K562 (cell line): ENCODE data around the gene SLX9. TPM values are rescaled to one million over a fixed set of nuclear protein-coding genes. Genes with fewer than 3 reads are reported as not detected.

Experiments used
- ASH1L ChIP-seq: fragments of 450-650 bp; IDR thresholded peaks from 2 replicates; pipeline ENCODE4 v1.6.1; 2018; ENCODE audit warnings: borderline replicate concordance, mild to moderate bottlenecking, low read depth; ENCODE audit not compliant: partially characterized antibody
- CBX3 ChIP-seq, 2 experiments: IDR thresholded peaks; 1 replicate in 1 of 2; 2 replicates in 1 of 2; pipeline ENCODE4 v1.6.1; 2012; ENCODE audit warnings: inconsistent platforms in 2 of 2, low read length in 2 of 2, borderline replicate concordance in 1 of 2, control low read depth in 1 of 2
- ELF1 ChIP-seq: fragments of 200-800 bp; sonication (Bioruptor generic); IDR thresholded peaks from 2 replicates; pipeline ENCODE4 v1.6.1; 2016; ENCODE audit warnings: missing genetic modification characterization, missing compliant biosample characterization
- FUS ChIP-seq: fragments of 200-400 bp; formaldehyde crosslinking; optimal IDR thresholded peaks from 2 replicates; pipeline ENCODE3; 2017; ENCODE audit warnings: low read depth, low read length
- KDM5B ChIP-seq: fragments of 200-600 bp; sonication (generic); IDR thresholded peaks from 2 replicates; pipeline ENCODE4 v1.6.1; 2012; ENCODE audit warnings: low read depth, mild to moderate bottlenecking, moderate library complexity, low read length, control low read depth, inconsistent platforms; ENCODE audit not compliant: insufficient replicate concordance
- KLF6 ChIP-seq: fragments of 250-450 bp; sonication (Bioruptor Pico); IDR thresholded peaks from 2 replicates; pipeline ENCODE4 v1.4.0; 2020; ENCODE audit warnings: mild to moderate bottlenecking, moderate library complexity, borderline replicate concordance
- NFYB ChIP-seq: IDR thresholded peaks from 2 replicates; pipeline ENCODE4 v1.6.1; 2011; ENCODE audit warnings: mild to moderate bottlenecking, moderate library complexity; ENCODE audit not compliant: insufficient read length; ENCODE audit errors: extremely low read depth
- RNF2 ChIP-seq: sonication (generic); IDR thresholded peaks from 2 replicates; pipeline ENCODE4 v1.6.1; 2016
- SOX6 ChIP-seq: fragments of 450-650 bp; IDR thresholded peaks from 2 replicates; pipeline ENCODE4 v1.6.1; 2014; ENCODE audit warnings: mild to moderate bottlenecking
- TFAM ChIP-seq: fragments of 250-450 bp; sonication (Bioruptor Pico); conservative IDR thresholded peaks from 2 replicates; pipeline ENCODE4 v1.5.0; 2021; ENCODE audit warnings: mild to moderate bottlenecking, moderate library complexity
- ZC3H8 ChIP-seq: fragments of 450-650 bp; IDR thresholded peaks from 2 replicates; pipeline ENCODE4 v1.6.1; 2017
- ZKSCAN8 ChIP-seq: fragments of 200-800 bp; sonication (Bioruptor generic); IDR thresholded peaks from 2 replicates; pipeline ENCODE4 v1.6.1; 2016; ENCODE audit warnings: missing genetic modification characterization, missing compliant biosample characterization
- ZNF174 ChIP-seq: fragments of 250-450 bp; sonication (Bioruptor Pico); IDR thresholded peaks from 2 replicates; pipeline ENCODE4 v1.4.0; 2020; ENCODE audit warnings: mild to moderate bottlenecking
- ZNF436 ChIP-seq: fragments of 250-450, 450-650 bp; sonication (Bioruptor Pico); formaldehyde crosslinking; IDR thresholded peaks from 2 replicates; pipeline ENCODE4 v1.7.0; 2020; ENCODE audit warnings: mild to moderate bottlenecking
- ZNF551 ChIP-seq: fragments of 250-450 bp; sonication (Bioruptor Pico); IDR thresholded peaks from 2 replicates; pipeline ENCODE4 v1.5.0; 2021; ENCODE audit warnings: mild to moderate bottlenecking, moderate library complexity
- ZNF668 ChIP-seq: fragments of 250-450 bp; sonication (Bioruptor Pico); IDR thresholded peaks from 2 replicates; pipeline ENCODE4 v1.8.0; 2022; ENCODE audit warnings: mild to moderate bottlenecking, inconsistent platforms
- ZNF830 ChIP-seq: fragments of 250-450 bp; sonication (Bioruptor Pico); IDR thresholded peaks from 2 replicates; pipeline ENCODE4 v1.5.0; 2021; ENCODE audit warnings: mild to moderate bottlenecking
- polyA plus RNA-seq, 8 experiments: library from polyadenylated mRNA; depleted of rRNA in 4 of 8; stranded (reverse) in 5 of 8; unstranded in 3 of 8; fragments of >200 nt; fragmentation: Nextera tagmentation in 2 of 8; fragmentation: Illumina TruSeq in 1 of 8; extraction: Ambion mirVana in 2 of 8; extraction: Trizol in 1 of 8; gene quantifications; 2 replicates each; pipeline versions ENCODE4 v1.2.1 to v1.2.3, GENCODE V29; 2011 to 2014; ENCODE audit warnings: inconsistent platforms in 1 of 8, missing spikeins in 1 of 8
- total RNA-seq, 7 experiments: library from RNA; depleted of rRNA in 6 of 7; stranded (reverse); fragments of >200 nt in 6 of 7; fragmentation: Illumina TruSeq in 2 of 7; extraction: Trizol in 2 of 7; gene quantifications; 2 replicates each; pipeline versions ENCODE4 v1.2.1 to v1.2.3, GENCODE V29; 2011 to 2021; ENCODE audit warnings: low replicate concordance in 1 of 7
- TF ChIP-seq, protein P1 (sequence below): fragments of 450-650 bp; IDR thresholded peaks from 2 replicates; pipeline ENCODE4 v1.7.1; 2018; ENCODE audit warnings: mild to moderate bottlenecking, low read depth; ENCODE audit not compliant: partially characterized antibody
- TF ChIP-seq, protein P2 (sequence below): IDR thresholded peaks from 2 replicates; pipeline ENCODE4 v1.6.1; 2011; ENCODE audit not compliant: insufficient read length; ENCODE audit errors: extremely low read depth
- TF ChIP-seq, protein P3 (sequence below): fragments of 200-800 bp; sonication (Bioruptor generic); IDR thresholded peaks from 2 replicates; pipeline ENCODE4 v1.6.1; 2016; ENCODE audit warnings: missing genetic modification characterization, missing compliant biosample characterization

The SLX9 gene
- total and polyA plus RNA-seq, 9 of the 15 experiments (the other 6 are each of a cell fraction or from before 2014, with no cell fraction given) = 1.2 to 75.5 (median 16.5) TPM

DNA sequence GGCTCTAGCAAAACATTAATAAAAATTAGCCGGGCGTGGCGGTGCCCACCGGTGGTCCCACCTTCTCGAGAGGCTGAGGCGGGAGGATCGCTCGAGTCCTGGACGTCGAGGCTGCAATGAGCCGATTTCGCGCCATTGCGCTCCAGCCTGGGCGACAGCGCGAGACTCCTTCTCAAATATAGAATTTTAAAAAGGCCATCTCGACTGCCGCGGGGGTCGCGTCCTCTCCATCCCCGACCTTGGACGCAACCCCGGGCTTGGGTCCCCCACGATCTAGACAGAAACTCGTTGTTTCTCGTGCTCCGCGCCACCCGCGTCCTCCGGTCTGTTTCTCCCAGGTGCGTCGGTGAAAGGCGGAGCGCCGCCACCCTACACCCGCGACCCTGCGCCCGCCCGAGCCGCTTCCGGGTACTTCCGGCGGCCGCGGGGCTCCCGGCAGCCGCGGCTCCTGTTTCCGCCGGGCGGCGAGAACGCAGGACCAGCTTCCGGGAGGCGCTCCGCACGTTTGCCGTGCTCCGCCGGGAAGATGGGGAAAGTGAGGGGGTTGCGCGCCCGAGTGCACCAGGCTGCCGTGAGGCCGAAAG is at the start of gene SLX9 (continued):
- TF ChIP-seq, protein P1, sequence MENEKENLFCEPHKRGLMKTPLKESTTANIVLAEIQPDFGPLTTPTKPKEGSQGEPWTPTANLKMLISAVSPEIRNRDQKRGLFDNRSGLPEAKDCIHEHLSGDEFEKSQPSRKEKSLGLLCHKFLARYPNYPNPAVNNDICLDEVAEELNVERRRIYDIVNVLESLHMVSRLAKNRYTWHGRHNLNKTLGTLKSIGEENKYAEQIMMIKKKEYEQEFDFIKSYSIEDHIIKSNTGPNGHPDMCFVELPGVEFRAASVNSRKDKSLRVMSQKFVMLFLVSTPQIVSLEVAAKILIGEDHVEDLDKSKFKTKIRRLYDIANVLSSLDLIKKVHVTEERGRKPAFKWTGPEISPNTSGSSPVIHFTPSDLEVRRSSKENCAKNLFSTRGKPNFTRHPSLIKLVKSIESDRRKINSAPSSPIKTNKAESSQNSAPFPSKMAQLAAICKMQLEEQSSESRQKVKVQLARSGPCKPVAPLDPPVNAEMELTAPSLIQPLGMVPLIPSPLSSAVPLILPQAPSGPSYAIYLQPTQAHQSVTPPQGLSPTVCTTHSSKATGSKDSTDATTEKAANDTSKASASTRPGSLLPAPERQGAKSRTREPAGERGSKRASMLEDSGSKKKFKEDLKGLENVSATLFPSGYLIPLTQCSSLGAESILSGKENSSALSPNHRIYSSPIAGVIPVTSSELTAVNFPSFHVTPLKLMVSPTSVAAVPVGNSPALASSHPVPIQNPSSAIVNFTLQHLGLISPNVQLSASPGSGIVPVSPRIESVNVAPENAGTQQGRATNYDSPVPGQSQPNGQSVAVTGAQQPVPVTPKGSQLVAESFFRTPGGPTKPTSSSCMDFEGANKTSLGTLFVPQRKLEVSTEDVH = peak; percentile 93
- TF ChIP-seq ZKSCAN8 (CRISPR knock-in tag) (no peak), ZNF174 (peak; percentile 56; the same call in 1 of the 2 replicates), CBX3 (IDR thresholded peaks at IDR 0.05; ENCODE audit: borderline replicate concordance in 1 of 2, low read length in 2 of 2) (peak in 1 of 2 experiments; percentile 58; a peak in 2 of 3 replicates), KLF6 (CRISPR knock-in tag) (peak; percentile 76; the same call in 1 of the 2 replicates), SOX6 (peak; percentile 63), TFAM (CRISPR knock-in tag) (no peak), KDM5B (peak; percentile 95), ZNF436 (CRISPR knock-in tag) (peak; percentile 64; the same call in 1 of the 2 replicates), FUS (peak; percentile 93), ZC3H8 (no peak), ELF1 (tag) (peak; percentile 85), ZNF668 (CRISPR knock-in tag) (peak; percentile 66), ZNF830 (CRISPR knock-in tag) (peak; percentile 86; the same call in 1 of the 2 replicates), ZNF551 (CRISPR knock-in tag) (no peak), RNF2 (peak; percentile 83), ASH1L (no peak), NFYB (no peak)
- TF ChIP-seq, protein P2, sequence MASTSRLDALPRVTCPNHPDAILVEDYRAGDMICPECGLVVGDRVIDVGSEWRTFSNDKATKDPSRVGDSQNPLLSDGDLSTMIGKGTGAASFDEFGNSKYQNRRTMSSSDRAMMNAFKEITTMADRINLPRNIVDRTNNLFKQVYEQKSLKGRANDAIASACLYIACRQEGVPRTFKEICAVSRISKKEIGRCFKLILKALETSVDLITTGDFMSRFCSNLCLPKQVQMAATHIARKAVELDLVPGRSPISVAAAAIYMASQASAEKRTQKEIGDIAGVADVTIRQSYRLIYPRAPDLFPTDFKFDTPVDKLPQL = no peak
- TF ChIP-seq, protein P3, sequence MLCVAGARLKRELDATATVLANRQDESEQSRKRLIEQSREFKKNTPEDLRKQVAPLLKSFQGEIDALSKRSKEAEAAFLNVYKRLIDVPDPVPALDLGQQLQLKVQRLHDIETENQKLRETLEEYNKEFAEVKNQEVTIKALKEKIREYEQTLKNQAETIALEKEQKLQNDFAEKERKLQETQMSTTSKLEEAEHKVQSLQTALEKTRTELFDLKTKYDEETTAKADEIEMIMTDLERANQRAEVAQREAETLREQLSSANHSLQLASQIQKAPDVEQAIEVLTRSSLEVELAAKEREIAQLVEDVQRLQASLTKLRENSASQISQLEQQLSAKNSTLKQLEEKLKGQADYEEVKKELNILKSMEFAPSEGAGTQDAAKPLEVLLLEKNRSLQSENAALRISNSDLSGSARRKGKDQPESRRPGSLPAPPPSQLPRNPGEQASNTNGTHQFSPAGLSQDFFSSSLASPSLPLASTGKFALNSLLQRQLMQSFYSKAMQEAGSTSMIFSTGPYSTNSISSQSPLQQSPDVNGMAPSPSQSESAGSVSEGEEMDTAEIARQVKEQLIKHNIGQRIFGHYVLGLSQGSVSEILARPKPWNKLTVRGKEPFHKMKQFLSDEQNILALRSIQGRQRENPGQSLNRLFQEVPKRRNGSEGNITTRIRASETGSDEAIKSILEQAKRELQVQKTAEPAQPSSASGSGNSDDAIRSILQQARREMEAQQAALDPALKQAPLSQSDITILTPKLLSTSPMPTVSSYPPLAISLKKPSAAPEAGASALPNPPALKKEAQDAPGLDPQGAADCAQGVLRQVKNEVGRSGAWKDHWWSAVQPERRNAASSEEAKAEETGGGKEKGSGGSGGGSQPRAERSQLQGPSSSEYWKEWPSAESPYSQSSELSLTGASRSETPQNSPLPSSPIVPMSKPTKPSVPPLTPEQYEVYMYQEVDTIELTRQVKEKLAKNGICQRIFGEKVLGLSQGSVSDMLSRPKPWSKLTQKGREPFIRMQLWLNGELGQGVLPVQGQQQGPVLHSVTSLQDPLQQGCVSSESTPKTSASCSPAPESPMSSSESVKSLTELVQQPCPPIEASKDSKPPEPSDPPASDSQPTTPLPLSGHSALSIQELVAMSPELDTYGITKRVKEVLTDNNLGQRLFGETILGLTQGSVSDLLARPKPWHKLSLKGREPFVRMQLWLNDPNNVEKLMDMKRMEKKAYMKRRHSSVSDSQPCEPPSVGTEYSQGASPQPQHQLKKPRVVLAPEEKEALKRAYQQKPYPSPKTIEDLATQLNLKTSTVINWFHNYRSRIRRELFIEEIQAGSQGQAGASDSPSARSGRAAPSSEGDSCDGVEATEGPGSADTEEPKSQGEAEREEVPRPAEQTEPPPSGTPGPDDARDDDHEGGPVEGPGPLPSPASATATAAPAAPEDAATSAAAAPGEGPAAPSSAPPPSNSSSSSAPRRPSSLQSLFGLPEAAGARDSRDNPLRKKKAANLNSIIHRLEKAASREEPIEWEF = no peak
